Epithelial cell of esophagus (primary cell): ENCODE results near the gene PDZRN3.
"Not testable (repeated sequence)": the region's sequence is repeated elsewhere in the genome, so short reads cannot be mapped to it uniquely, and the experiment has no call there.

Source experiments
- DNase-seq: peaks from one replicate; pipeline ENCODE4 v3.0.0; 2010; ENCODE audit warnings: low read depth
- H3K4me3 ChIP-seq: 2 replicates; pipeline ENCODE4 v1.5.1; 2011; ENCODE audit warnings: mild to moderate bottlenecking, low read length, control low read depth
- TF ChIP-seq, protein P1 (sequence below): IDR thresholded peaks from 2 replicates; pipeline ENCODE4 v1.5.1; 2011; ENCODE audit warnings: low read depth, mild to moderate bottlenecking, low read length, control low read depth, inconsistent platforms; ENCODE audit not compliant: insufficient read depth; ENCODE audit errors: missing control alignments

PDZRN3 gene

DNA sequence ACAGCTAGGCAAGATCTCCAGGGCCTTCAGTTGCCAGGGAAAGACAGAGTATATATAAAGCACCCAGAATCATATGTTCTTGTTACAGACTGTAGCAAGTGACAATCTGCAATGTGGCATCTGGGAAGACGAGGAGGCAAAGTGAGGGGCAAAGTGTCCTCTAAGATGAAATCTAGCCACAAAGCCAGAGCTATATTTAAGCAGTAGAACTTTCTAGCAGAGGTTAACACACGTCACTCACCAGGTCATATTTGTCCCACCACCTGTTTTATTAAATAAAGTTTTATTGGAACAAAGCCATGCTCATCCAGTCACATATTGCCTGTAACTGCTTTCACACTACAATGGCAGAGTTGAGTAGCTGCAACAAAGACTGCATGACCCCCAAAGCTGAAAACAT, 51.5 kb downstream of the PDZRN3 start:
- H3K4me3 ChIP-seq, result no peak overlapping the region
- TF ChIP-seq, protein P1, sequence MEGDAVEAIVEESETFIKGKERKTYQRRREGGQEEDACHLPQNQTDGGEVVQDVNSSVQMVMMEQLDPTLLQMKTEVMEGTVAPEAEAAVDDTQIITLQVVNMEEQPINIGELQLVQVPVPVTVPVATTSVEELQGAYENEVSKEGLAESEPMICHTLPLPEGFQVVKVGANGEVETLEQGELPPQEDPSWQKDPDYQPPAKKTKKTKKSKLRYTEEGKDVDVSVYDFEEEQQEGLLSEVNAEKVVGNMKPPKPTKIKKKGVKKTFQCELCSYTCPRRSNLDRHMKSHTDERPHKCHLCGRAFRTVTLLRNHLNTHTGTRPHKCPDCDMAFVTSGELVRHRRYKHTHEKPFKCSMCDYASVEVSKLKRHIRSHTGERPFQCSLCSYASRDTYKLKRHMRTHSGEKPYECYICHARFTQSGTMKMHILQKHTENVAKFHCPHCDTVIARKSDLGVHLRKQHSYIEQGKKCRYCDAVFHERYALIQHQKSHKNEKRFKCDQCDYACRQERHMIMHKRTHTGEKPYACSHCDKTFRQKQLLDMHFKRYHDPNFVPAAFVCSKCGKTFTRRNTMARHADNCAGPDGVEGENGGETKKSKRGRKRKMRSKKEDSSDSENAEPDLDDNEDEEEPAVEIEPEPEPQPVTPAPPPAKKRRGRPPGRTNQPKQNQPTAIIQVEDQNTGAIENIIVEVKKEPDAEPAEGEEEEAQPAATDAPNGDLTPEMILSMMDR, result no peak
- DNase-seq, result no peak

DNA sequence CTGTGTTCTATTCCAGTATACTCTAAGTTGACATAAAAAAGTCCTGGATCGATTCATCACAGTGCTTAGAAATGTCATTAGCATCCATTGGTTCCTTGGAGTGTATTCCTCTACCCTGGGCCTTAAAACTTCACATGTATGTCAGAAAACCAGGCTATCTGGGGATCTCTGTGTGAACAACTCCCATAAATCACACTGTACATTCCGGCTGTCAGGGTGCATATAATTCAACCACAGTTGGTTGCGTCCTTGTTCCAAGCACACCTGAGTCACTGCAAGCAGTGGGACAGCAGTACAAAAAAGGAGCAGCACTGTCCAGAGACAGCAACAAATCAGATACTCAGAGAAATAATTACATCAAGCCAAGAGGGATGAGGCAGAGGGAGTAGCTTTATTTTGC, 52.4 kb downstream of the PDZRN3 start:
- DNase-seq, result no peak
- TF ChIP-seq, protein P1, result no peak
- no peak overlapping the region for H3K4me3 ChIP-seq

DNA sequence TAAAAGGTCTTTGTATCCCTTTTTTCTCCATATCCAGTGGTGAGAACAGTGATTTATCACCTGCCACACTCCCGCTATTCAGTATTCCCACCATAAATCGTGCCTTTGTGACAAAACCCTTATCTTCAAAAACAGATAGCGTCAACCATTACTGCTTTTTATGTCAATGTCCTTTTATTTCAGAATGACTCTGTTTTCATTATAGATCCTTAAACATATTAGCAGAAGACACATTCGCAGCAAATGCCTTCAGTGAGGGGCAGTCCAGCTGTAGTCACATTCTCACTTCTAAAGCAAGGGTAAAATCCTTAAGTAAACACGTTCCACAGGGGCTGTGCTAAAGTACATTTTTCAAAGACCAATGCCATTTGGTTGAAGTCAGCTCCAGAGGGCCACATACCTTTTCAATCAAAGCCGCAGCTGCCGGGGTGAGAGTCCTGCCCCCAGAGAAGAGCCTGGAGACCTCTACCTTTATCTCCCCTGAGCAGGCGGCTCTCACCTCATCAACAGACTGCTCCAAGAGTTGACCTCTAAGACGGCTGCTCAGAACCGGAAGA, 53.4 kb downstream of the PDZRN3 start:
- TF ChIP-seq, protein P1, result no peak
- H3K4me3 ChIP-seq, result no peak overlapping the region
- no peak for DNase-seq

DNA sequence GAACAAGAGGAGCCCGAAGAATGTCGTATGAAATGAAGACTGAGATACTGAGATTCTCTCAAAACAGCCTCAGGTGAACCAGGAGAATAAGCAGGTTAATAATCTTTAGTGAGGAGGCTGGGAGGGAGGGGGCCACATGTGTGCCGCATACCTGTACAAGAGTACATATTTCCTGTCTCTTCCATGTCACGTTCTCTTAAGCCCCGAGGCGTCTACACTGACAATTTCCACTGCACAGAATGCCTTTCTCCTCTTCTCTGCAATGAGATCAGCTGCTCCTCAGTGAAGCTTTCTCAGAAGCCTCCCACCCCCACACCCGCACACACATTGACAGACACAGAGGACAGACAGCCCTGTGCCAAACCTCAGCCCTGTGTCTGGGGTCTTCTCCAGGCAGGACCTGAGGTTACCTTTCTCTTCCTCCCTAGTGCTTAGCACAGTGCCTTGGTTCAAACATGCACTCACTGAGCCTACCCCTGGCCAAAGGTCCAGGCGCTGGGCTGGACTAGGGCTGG, 55.4 kb downstream of the PDZRN3 start:
- H3K4me3 ChIP-seq, result no peak overlapping the region
- TF ChIP-seq, protein P1, result no peak
- peak; percentile 20 for DNase-seq

DNA sequence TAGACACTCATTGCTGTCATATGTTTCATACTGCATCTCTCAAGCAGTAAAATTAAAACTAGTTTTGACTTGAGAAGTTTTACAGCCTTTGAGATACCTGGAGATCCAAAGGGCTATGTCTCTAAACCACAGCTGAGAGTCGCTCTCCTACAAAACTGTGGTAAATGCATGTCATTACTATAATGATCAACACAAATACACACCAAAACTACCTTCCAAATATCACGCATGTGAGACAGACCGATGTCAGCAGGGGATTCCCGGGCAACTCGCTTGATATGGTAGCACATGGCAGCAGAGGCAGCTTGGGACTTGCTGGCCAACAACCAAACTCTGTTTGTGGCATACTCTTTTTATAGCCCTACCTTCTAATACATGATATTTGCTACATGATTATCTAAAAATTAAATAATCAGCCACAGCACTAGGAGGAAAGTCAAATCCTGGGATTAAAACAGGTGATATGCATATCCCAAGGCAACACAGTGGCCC, 56.3 kb downstream of the PDZRN3 start:
- H3K4me3 ChIP-seq, result no peak overlapping the region
- TF ChIP-seq, protein P1, result no peak

DNA sequence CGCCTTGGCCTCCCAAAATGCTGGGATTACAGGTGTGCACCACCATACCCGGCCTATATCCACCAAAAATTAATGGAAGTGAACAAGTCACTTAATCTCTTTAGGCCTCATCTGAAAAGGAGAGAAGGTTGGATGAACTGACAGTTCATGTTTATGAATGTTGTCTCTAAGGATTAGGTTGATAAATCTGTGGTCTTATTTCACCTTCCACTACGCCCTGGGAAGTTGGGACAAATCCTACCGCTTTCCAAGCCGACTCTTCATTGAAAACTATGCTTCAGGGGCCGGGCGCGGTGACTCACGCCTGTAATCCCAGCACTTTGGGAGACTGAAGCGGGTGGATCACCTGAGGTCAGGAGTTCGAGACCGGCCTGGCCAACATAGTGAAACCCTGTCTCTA, 59.4 kb downstream of the PDZRN3 start:
- H3K4me3 ChIP-seq, DNase-seq: not testable (repeated sequence)

More for the DNA sequence above, 56.3 kb downstream of the PDZRN3 start:
- no peak for DNase-seq

DNA sequence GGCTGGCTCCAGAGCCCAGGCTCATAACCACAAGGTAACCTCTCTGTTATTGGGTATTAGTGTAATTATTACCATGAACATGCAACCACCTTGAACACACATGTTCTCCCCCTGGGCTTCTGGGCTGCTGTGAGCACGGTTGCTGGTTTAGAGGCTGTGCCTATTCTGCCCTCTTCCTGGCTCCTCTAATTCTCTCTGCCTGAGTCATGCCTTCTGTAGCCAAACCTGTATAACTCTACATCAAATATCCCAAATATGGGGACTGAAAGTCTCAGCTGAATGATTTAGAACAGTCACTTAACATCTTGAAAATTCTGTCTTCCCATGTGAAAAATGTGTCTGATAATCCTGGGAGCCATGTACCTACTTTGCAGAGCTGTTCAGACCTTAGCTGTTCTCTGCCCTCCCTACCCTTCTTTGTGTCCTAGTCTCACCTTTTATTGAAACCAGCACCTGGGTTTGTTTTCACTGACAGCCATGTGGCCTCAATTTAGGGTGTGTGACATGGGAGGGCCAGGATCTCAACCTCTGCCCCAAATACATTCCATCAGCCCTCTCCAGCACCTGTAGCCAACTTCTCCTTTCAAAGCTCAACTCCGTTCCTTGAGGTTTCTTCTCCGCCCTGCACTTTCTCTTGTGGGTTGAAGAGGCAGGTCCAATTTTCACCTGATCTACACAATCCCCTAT, 60.7 kb downstream of the PDZRN3 start:
- no peak overlapping the region for H3K4me3 ChIP-seq
- DNase-seq, result peak; percentile 65
- TF ChIP-seq, protein P1, result no peak
